GM12892 (cell line): ENCODE data around the gene CD209.

Experiments used
- POLR2A ChIP-seq: IDR thresholded peaks from 2 replicates; pipeline ENCODE4 v1.6.1; 2011; ENCODE audit warnings: low read depth, low read length, control low read depth
- POLR2AphosphoS5 ChIP-seq: IDR thresholded peaks from 2 replicates; pipeline ENCODE4 v1.6.1; 2011; ENCODE audit warnings: low read depth, low read length, control low read depth
- TAF1 ChIP-seq: IDR thresholded peaks from 2 replicates; pipeline ENCODE4 v1.6.1; 2011; ENCODE audit warnings: low read depth, mild to moderate bottlenecking, control low read depth, low read length, borderline replicate concordance

- no peak for TF ChIP-seq TAF1
- TF ChIP-seq POLR2A = no peak
- no peak for TF ChIP-seq POLR2AphosphoS5
Measured at GRCh38 chr19:7690779-7691258, 56.5 kb downstream of the CD209 start.
